SK-N-MC (cell line): Measurements from ENCODE around the gene DSCAML1.

Experiments
- DNase-seq: peaks from one replicate; pipeline ENCODE4 v3.0.0-alpha.2; 2011; ENCODE audit warnings: low read depth, low spot score
- H3K27ac ChIP-seq: fragments of 200-600 bp; sonication (generic); 2 replicates; pipeline ENCODE4 v1.5.1; 2016; ENCODE audit warnings: mixed run types
- H3K36me3 ChIP-seq: fragments of 200-600 bp; sonication (generic); 2 replicates; pipeline ENCODE4 v1.6.1; 2017; ENCODE audit warnings: antibody characterized with exemption, low read length, mixed read lengths; ENCODE audit not compliant: insufficient read depth
- H3K4me3 ChIP-seq: fragments of 200-600 bp; sonication (generic); 2 replicates; pipeline ENCODE4 v1.5.1; 2016
- H3K9ac ChIP-seq: fragments of 200-600 bp; sonication (generic); 2 replicates; pipeline ENCODE4 v1.8.0; 2017; ENCODE audit warnings: mixed run types, mixed read lengths; ENCODE audit not compliant: insufficient read length
- H3K9me3 ChIP-seq: fragments of 200-600 bp; sonication (generic); 2 replicates; pipeline ENCODE4 v1.6.1; 2017; ENCODE audit warnings: low read depth, mild to moderate bottlenecking, antibody characterized with exemption, low read length, moderate library complexity, mixed read lengths
- EZH2 ChIP-seq: fragments of 200-600 bp; sonication (generic); IDR thresholded peaks from one replicate; pipeline ENCODE4 v1.6.1; 2017; ENCODE audit warnings: antibody characterized with exemption
- FOXP2 ChIP-seq: optimal IDR thresholded peaks from 2 replicates; pipeline ENCODE3; 2011; ENCODE audit warnings: mild to moderate bottlenecking, moderate library complexity; ENCODE audit not compliant: insufficient read depth; ENCODE audit errors: extremely low read length, control extremely low read depth
- POLR2AphosphoS5 ChIP-seq: IDR thresholded peaks from 2 replicates; pipeline ENCODE4 v1.6.1; 2012; ENCODE audit warnings: mild to moderate bottlenecking, low read depth, low read length, borderline replicate concordance

DSCAML1 gene

DNA sequence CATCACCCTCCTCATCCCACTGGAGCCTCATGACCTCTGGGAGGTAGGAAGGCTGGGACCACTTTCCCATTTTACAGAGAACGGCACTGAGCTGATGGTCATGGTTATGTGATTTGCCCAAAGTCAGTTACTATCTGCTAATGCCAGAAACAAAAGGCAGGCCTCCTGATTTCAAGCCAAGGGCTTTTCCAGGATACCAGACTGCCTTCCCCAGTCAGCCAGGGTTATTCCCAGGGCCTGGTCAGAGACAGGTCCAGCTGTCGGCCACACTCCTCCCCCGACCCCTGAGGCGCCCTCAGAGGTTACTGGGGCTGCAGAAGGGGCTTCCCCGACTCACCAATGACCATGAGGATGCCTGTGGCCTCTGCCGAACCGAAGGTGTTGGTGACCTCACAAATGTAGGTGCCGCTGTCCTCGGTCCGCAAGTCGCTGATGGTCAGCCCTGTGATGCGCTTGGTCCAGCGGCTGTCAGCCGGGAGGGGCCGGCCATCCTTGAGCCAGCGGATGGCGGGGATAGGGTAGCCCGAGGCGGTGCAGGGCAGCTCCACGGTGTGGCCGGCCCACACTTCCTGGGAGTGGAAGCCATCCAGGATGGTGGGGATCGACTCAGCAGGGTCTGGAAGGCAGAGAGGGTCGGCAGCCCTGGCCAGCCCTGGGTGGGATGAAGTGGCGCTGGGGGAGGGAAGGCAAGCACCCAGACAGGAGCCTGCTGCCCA, 272.4 kb downstream of the DSCAML1 start:
- TF ChIP-seq FOXP2: no peak
- TF ChIP-seq EZH2: no peak
- TF ChIP-seq POLR2AphosphoS5: no peak

DNA sequence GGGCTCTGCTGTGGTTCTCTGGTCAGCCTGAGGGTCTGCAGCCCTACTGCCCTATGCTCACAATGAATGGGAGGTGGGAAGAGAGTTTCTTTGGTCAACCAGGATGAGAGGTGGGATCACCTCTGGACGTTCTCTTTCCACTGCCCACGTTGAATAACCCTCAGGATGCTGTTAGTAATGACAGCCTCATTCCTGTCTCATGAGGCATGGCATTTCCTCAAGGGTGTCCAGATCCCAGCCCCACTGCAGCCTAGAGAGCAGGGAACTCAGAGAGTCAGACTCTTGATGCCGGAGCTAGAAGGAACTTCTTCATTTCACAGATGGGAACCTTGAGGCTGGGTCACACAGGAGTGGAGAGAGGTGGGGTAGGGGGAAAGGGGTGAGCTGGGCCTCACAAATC, 273.3 kb downstream of the DSCAML1 start:
- Histone ChIP-seq H3K27ac (no peak overlapping the region), H3K9me3 (no peaks in the 10 kb centered on the region), H3K4me3 (no peak overlapping the region), H3K9ac (no peak overlapping the region), H3K36me3 (no peaks in the 10 kb centered on the region)
- DNase-seq: no peak
- TF ChIP-seq EZH2 (no peak), FOXP2 (no peak), POLR2AphosphoS5 (no peak)

More for the DNA sequence above, 272.4 kb downstream of the DSCAML1 start:
- no peak for DNase-seq
- Histone ChIP-seq H3K36me3 (no peaks in the 10 kb centered on the region), H3K27ac (no peak overlapping the region), H3K9ac (no peak overlapping the region), H3K4me3 (no peak overlapping the region), H3K9me3 (no peaks in the 10 kb centered on the region)

DNA sequence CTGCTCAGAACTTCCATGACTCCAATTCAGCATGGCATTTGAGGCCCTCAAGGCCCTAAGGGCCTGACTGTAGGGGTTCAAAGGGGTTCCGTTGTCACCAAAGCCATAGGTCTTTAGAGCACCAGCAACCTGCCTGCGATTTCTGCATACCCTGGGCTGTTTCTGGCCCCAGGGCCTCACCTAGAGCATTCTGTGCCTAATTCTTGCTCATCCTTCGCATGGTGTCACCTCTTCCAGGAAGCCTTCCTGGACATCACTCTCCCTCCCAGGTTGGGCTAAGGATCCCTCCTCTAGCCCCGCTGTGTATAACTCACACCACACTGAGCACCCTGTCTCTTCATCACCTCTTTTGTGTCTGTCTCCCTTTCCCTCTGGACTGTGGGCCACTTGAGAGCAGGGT, 275.0 kb downstream of the DSCAML1 start:
- Histone ChIP-seq H3K4me3 (no peak overlapping the region), H3K36me3 (no peaks in the 10 kb centered on the region), H3K27ac (no peak overlapping the region), H3K9ac (no peak overlapping the region), H3K9me3 (no peaks in the 10 kb centered on the region)
- DNase-seq: no peak
- TF ChIP-seq FOXP2 (no peak), EZH2 (no peak), POLR2AphosphoS5 (no peak)

GRCh38 chr11:117520966-117521365, 276.1 kb downstream of the DSCAML1 start:
- Histone ChIP-seq H3K9ac (no peak overlapping the region), H3K9me3 (no peaks in the 10 kb centered on the region), H3K27ac (no peak overlapping the region), H3K36me3 (no peaks in the 10 kb centered on the region), H3K4me3 (no peak overlapping the region)
- no peak for DNase-seq
- TF ChIP-seq EZH2: no peak
- TF ChIP-seq FOXP2: no peak
- no peak for TF ChIP-seq POLR2AphosphoS5

DNA sequence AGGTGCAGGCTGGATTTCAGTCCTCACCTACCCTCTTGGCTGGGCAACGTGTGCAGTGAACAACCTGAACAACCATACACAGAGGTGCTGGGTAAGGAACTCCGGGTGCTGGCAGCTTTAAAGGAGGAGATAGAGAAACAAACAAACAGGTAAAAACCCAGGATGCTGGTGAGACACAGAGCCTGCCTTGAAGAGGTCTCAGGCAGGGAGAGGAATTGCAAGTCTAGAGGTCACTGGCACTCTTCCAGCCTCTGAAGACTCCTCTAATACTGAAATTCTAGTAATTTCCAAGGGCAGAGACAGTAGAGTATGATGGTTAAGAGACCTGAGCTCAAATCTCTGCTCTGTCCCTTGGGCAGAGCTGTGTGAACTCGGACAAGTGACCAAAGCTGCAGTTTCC, 276.8 kb downstream of the DSCAML1 start:
- Histone ChIP-seq H3K9ac (no peak overlapping the region), H3K36me3 (no peaks in the 10 kb centered on the region), H3K27ac (no peak overlapping the region), H3K9me3 (no peaks in the 10 kb centered on the region), H3K4me3 (no peak overlapping the region)
- TF ChIP-seq FOXP2 (no peak), POLR2AphosphoS5 (no peak), EZH2 (no peak)
- no peak for DNase-seq

GRCh38 chr11:117519590-117519989, 277.4 kb downstream of the DSCAML1 start:
- Histone ChIP-seq H3K36me3 (no peaks in the 10 kb centered on the region), H3K9me3 (no peaks in the 10 kb centered on the region), H3K27ac (no peak overlapping the region), H3K4me3 (no peak overlapping the region), H3K9ac (no peak overlapping the region)
- DNase-seq: no peak
- TF ChIP-seq FOXP2: no peak
- no peak for TF ChIP-seq EZH2
- TF ChIP-seq POLR2AphosphoS5: no peak

DNA sequence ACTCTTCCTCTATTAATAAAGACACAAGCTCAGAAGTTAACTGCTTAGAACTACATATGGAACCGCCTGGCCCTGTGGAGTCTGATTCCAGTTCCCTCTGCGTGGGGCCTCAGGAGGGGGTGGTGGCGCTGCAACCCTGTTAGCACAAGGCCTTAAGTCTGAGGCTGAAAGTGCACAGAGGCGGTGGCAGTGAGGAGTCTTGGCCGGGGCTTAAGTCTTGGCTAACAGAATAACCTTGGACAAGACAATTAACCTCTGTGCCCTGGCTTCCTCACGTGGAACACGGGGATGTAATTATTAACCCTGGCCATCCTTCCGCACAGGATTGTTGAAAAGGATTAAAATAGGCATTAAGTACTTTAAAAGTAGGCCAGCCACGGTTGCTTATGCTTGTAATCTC, 277.8 kb downstream of the DSCAML1 start:
- Histone ChIP-seq H3K9ac (no peak overlapping the region), H3K4me3 (no peak overlapping the region), H3K9me3 (no peaks in the 10 kb centered on the region), H3K36me3 (no peaks in the 10 kb centered on the region), H3K27ac (no peak overlapping the region)
- DNase-seq: no peak
- TF ChIP-seq EZH2 (no peak), POLR2AphosphoS5 (no peak), FOXP2 (no peak)

- DNase-seq: no peak
- Histone ChIP-seq H3K9me3 (no peaks in the 10 kb centered on the region), H3K9ac (no peak overlapping the region), H3K4me3 (no peak overlapping the region), H3K27ac (no peak overlapping the region), H3K36me3 (no peaks in the 10 kb centered on the region)
- TF ChIP-seq EZH2: no peak
Measured at GRCh38 chr11:117518455-117518854, 278.6 kb downstream of the DSCAML1 start.

- Histone ChIP-seq H3K9me3 (no peaks in the 10 kb centered on the region), H3K27ac (no peak overlapping the region), H3K36me3 (no peaks in the 10 kb centered on the region), H3K4me3 (no peak overlapping the region), H3K9ac (no peak overlapping the region)
- no peak for TF ChIP-seq FOXP2
- TF ChIP-seq EZH2: no peak
- DNase-seq: no peak
Measured at GRCh38 chr11:117517097-117517496, 279.9 kb downstream of the DSCAML1 start.
